ENCODE measurements around the gene RHO.
"Not testable (repeated sequence)": the region's sequence is repeated elsewhere in the genome, so short reads cannot be mapped to it uniquely, and the experiment has no call there.

RHO gene

DNA sequence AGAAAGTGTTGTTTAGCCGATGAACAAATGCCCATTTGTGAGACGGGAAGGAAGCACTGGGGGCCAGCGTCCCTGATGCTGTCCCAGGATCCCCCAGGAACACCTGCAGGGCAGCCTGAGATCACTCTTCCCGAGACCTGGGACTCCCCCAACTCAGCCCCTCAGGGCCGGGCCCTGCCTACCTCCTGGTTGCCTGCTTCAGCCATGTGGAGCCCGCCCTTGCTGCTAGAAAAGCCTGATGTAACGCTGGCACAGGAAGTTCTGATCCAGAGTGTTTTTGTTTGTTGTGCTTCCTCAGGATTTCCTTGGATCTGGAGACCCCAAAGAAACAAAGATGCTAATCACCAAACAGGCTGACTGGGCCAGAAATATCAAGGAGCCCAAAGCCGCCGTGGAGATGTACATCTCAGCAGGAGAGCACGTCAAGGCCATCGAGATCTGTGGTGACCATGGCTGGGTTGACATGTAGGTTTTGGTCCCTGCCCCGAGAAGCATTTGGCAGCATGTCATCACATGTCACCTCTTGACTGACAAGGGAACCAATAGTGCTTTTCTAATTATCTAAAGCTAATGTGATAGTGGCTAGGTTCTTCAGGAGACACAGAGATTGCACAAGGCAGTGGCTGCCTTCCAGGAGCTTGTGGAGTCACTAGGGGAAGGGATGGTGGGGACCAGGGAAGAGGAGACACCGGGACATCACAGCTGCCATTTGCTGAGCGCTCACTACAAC is 28.7 kb upstream of the RHO start:
- not testable (repeated sequence) for DNase-seq

DNA sequence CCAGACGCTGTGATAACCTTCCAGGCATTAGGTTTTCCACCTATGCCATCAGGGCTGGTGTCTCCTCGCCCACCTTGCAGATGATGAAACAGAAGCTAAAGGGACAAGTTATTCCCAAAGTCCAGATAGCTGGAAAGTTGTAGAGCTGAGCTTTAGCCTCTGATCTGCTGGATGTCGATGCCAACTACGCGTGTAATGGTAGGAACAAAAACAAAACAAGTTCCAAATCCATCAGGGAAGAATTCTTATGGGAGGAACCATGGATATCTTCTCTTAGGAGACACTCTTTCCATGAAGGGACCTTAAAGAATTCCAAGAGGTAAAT is 28.1 kb upstream of the RHO start:
- no peak for DNase-seq

DNA sequence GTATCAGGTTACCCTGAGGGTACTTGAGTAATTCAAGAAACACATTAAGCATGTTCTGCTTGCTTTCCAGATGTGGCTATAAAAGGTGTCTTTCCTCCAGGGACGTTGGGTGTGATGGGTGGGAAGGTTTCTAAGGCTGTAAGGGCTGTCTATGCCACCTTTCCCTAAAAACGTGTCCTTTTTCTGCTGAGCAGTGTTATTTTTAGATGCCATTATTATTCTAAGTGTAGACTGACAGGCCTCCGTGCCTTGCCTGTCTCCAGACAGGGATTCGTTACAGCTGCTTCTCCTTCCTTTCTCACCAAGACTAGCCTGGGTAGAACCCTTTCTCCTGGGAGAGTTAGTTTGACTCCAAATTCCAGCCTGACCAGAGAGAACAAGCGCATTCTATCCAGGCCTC is 26.8 kb upstream of the RHO start:
- DNase-seq = no peak

DNA sequence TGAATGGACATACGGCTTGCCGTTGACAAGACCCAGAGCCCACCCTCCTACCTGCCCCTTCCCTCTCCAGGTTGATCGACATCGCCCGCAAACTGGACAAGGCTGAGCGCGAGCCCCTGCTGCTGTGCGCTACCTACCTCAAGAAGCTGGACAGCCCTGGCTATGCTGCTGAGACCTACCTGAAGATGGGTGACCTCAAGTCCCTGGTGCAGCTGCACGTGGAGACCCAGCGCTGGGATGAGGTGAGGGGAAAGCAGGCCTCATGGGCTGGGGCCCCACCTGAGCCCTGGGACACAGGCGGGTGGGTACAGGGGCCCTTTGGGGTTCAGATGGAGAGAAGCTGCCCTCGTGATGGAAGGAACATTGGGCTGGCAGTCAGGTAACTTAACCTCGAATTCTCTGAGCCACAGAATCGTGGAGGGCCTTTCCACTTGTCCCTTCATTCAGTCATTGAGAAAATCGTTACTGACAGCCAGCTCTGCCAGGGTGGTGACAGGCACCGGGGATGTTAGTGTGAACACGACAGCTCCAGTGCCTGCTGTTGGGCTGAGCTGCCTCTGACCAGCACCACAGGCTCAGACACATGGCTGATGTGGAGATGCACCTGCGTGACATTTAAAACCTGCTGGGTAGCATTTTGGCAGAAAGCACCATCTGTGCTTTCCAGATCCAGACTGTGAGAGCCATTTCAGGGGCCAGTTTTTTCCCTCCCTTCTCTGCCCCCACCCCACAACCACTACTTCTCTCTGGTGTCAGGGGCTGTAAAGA is 25.6 kb upstream of the RHO start:
- DNase-seq = no peak

DNA sequence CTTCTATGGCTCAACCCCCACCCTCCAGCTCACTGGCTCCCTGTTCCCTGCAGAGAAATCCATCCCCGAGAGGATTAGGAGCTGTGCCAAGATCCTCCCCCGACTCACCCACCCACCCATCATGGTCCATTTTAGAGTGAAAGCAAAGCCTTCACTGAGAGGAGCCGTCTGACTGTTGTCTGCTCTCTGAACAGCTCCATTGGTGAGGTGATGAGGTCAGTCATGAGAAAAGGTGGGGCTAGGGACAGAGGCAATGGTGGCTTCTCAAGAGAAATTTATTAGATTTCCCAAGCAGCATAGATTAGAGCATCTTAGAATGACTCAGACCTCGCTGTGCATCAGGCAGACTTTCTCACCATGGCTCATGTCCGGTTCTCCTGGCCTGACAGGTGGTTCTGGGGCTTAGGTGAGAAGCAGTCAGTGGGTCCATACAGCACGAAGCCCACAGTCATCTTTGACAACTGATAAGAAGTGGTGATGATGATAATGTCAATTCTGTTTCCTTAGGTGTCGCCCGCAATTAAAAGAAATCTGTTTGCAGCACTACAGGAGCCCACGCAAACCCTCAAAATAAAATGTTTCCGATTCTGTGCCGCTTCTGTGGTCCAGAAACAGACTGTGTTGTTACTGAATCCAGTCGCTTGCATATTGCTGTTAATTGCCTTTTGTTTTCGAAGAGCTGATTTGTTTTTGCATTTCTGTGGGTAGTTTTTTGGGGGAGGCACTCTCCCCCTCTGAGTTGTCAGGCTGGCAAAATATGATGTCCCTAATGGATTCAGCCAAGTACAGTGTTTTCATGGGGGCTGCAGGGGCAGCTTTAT is 24.8 kb upstream of the RHO start:
- no peak for DNase-seq

DNA sequence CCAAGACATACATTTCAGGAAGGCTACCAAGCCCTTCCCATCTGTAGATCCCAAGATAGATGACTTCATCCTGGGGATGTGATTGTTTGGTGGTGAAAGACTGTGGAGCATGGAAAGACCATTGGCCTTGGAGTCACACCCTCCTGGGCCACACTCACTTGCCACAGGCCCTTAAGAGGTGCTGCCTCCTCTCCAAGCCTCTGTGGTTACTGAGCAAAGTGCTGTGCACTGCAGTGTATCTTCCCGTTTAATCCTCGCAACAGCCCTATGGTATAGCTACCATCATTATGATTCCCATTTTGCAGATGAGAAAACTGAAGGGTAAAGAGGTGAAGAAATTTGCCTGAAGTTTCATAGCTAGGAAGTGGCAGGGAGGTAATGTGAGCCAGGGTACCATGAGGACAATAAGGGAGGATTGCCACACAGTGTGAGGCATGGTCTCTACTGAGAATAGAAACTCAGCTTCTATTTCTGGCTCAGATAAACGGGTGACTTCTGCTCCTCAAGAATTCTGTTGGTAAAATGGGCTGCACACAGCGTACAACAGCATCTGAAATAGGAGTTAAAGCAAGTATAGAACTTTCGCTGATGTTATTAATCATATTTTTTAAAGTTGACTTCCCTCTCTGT is 23.9 kb upstream of the RHO start:
- no peak for DNase-seq

DNA sequence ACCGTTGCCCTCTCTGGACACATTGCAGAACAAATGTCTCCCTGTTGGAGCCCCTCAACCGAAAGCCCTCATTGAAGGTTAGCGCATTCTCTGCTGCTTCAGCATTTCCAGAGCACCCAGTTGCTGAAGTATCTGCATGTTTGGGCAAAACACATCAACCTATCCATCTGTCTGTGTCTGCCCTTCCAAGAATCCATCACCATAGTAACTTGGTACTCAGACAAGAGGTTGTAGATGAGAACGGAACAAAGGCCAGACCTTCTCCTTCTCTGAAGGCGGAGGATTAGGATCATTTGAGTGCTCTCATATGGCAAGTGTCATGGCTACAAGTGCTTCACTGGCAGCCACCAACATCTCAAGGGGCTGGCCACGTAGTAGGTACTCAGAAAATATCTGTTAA is 23.1 kb upstream of the RHO start:
- DNase-seq = no peak

DNA sequence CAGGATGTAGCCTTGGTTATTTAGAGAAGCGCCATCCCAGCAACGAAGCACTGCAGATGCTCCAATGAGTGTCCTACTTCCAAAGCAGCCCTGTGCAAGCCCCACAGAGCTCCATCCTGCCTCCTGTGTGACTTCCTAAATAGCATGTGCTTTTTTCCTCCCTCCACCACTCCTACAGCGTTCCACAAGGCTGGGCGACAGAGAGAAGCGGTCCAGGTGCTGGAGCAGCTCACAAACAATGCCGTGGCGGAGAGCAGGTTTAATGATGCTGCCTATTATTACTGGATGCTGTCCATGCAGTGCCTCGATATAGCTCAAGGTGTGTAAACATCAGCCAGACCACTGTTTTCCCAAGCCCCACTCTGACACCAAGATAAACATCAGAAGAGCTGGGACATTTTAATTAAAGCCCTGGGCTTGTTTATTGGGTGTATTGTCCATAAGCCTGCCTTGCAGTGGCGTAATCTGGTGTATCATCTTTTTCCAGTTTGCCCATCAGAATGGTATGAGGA is 22.2 kb upstream of the RHO start:
- DNase-seq = no peak

DNA sequence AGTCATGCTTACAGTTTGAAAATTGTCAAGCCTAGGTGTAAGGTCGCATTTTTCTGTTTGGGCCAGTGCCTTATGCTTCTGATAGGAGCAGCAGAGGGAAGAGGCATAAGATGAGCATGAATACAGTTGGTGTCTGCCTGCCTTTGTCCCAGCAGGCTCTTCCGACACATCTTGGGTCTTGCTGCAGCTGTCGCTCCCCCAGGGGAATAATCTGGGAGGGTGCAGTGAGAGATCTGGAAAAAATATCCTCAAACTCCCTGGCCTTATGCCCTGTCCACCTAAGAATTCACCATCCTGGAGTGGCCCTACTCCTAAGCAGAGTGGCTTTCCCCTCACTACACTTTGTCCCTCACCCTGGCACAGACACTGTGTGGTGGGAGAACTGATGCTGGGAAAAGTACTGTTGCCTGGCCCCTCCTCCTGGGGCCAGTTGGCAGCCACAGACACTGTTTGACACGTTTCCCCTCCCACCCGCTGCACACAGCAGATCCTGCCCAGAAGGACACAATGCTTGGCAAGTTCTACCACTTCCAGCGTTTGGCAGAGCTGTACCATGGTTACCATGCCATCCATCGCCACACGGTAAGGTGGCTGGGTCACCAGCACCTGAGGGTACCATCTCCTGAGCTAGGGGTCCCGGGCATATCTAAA is 21.1 kb upstream of the RHO start:
- no peak for DNase-seq

DNA sequence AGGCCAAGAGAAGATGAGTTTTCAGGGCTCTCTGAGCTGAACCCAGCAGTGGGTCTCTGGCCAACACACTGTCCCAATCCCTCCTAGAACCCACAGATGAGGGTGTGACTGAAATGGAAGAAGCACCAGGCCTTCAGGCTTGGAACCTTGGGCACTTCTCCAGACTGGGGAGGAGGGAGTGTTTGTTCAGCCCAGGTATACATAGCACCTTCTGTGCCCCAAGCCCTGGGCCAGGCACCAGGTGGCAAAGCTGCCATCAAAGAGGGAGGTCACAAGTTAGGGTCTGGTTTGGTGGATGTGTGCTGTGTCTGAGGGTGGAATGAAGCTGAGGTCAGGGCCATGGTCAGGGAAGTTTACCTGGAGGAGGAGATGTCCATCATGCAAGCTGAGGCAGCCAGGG is 15.8 kb upstream of the RHO start:
- no peak for DNase-seq

DNA sequence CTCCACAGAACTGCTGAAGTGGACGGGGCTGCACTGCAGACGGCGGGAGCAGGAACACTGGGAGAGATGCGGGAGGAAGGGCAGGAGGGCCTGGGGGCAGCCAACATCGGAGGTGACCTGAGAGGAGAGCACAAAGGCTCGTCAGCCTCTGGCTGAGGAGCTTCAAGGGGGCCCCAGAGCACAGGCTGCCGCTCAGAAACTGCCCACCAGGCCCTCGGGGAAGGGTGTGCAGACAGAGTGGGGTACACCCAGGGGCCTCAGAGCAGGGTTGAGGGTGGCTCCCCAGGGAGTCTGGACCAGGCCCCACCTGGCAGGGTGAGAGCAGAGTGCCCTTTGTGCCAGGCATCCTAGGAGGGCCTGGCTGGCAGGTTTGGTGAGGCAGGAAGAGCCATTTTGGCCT is 14.7 kb upstream of the RHO start:
- DNase-seq = no peak

DNA sequence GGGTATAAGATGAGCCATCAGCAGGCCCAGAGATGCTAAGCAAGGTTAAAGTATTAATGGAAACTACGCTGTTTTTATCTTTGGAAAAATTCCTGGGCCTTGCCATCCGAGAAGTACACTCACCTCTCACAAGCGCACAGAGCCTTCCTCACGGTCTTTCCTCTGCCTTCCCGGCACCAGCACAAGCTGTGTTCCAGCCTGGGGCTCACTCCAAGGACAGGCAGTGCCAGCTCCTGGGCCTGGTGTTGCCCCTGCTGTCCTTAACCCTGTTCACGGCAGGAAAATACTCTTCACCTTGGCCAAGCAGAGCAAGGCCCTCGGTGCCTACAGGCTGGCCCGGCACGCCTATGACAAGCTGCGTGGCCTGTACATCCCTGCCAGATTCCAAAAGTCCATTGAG is 14.3 kb upstream of the RHO start:
- DNase-seq = no peak

DNA sequence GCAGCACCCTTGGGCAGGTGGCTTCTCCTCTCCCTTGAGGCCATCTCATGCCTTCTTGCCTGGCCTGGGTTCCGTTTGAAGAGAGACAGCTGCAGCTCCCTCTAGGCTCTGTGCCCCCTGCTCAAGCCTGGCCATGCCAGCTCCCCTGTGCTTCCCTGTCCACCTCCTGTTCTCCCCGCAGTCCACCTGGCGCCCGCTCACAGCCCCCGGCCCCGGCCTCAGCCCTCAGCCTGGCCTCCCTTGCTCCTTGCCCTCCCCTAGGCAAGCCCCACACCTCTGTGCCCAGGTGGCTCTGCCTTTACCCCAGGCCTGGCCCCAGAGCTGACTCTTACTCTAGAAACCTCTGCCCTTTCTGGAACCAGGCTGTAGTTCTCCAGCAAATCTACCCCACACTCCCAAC is 13.9 kb upstream of the RHO start:
- DNase-seq = no peak

DNA sequence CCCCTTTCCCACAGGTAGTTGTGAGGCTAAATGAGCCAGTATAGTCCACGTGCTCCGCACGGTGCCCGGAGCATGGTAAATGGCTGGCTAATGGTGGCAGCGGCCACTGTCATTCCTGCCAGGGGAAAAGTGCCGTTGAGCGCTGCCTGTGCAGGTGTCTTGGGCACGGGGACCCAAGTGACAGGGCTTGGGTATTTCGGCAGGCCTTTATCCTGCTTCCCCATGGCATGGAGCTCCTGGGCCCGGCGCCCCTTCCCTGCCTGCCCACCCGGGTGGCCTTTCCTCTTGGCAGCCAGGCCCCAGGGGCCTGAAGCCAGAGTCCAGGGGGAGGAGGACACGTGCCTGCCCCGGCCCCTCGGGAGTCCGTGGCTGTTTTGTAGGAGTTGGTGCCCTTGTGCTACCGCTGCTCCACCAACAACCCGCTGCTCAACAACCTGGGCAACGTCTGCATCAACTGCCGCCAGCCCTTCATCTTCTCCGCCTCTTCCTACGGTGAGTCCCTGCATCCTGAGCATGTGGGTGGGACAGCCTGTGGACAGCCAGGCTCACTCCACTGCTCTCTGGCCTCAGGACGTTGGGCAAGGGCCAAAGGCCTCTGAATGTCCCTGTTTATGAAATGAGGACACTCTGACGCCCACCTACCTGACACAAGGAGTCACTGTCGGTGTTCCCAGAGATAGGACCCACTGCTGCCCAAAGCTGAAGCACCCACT is 13.2 kb upstream of the RHO start:
- DNase-seq = not testable (repeated sequence)

DNA sequence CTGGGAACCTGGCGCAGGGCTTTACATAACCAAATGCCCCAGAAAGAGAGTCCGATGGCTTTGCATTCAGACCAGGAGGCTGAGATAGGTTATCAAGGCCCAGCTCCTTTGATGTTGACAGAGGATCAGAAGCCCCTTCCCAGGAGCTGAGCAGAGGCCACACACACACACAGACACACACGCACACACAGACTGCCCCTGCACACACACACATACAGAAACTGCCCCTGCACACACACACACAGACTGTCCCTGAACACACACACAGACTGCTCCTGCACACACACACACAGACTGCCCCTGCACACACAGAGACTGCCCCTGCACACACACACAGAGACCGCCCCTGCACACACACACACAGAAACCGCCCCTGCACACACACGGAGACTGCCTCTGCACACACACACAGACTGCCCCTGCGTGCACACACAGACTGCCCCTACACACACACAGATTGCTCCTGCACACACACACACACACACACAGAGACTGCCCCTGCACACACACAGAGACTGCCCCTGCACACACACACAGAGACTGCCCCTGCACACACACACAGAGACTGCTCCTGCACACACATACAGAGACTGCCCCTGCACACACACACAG is 12.5 kb upstream of the RHO start:
- not testable (repeated sequence) for DNase-seq

DNA sequence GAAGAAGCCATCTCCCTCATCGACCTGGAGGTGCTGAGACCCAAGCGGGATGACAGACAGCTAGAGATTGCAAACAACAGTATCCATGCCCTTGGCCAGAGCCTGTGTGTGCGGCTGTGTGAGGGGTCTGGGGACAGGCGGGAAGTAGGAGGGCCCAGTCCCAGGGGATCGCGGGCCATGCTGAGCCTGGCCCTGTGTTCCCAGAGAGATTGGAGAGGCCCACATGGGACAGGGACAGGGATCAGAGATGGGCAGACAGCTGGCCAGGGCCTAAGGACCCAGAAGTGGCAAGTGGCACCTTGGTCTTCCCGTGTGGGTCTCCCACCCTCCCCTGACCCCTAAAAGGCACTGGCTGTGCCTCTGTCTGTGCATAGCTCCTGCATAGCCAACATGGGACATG is 10.9 kb upstream of the RHO start:
- DNase-seq = no peak

DNA sequence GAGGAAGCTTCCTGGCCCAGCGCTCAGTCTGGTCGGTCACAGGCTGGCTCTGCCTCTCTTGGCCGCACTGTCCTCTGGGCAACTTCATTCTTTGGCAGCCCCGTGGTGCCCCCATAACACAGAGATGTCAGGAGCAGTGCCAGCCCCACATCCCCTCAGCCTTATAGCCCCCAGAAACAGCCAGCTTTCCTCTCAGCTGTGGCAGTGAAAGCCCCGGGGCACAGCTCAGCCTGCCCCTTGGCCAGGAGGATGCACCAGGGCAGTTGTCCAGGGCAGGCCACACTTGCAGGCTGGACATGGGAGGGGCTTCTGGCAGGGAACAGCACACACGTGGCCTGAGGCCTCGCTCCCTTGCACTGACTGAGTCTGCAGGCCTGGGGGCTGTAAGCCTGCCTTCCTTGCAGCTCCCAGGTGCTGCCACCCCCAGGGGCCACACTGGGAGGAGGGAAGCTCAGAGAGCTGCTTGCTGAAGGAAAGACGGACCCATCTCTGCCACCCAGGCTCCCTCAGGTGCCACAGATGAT is 10.3 kb upstream of the RHO start:
- no peak for DNase-seq

DNA sequence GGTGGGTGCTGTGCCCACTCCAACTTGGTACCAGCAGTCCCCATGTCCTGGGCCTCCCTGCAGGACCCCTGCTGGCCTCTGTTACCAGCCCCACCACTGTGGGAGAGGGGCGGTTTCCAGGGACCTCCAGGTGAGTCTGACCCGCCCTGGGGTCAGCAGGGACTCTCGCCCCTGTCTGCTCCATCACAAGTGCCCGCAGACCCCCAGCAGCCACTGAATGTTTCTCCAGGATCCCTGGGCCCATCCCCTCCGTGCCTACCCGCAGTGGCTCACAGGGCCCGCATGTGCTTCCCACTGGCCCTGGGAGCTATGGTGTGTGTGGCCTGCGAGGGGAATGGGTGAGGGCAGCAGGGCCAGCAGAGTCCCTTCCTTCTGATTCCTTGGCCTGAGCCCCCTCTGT is 9.9 kb upstream of the RHO start:
- no peak for DNase-seq

DNA sequence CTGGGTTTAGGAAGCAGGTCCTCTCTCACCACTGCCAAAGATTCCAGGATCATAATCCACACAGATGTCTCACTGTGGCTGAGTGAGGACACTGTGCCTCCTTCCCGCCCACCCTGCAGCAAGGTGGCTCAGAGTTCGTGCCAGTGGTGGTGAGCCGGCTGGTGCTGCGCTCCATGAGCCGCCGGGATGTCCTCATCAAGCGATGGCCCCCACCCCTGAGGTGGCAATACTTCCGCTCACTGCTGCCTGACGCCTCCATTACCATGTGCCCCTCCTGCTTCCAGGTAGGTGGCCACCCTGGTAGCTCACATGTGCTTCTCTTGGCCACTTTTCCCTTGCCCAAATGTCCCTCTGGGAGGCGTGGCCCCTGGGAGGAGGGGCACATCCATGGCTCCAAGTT is 9.0 kb upstream of the RHO start:
- DNase-seq = no peak

DNA sequence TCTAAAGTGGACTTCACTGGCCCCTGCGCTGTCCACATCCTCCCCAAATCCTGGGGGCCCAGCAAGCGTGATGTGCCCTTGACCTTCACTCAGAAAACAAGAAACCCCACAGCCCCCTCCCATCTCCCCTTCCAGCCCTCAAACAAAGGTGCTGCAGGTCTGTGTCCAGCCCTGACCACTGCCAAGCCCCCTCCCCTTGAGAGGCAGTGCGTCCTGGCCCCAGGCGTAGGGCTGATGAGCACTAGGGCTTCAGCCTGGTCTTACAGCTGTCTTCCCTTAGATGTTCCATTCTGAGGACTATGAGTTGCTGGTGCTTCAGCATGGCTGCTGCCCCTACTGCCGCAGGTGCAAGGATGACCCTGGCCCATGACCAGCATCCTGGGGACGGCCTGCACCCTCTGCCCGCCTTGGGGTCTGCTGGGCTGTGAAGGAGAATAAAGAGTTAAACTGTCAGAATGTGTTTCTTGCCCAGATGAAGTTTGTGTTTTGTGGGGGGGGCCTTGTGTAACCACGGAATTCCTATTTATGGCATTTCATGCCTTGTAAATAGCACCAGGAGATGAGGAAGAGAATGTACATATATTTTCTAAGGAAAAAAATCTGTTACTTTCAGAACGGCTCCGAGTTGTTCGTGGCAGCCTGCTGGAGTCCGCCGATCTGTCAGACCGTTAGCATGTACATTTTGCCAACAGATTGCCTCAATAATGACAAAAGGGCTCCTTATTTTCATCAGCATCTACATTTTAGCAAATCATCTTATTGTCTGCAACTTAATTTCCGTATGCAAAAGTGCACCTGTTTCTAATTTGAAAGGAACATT is 8.3 kb upstream of the RHO start:
- no peak for DNase-seq

Measured in suppressor macrophage treated with lipopolysaccharide for 1 hour (primary cell).